NCI-H1092 (cell line): ENCODE results near the gene USH1C.
A peak's percentile ranks its signal among the peaks of the same experiment; 100 is the strongest.

Source experiments
- DNase-seq: peaks from one replicate; lab custom pipeline; 2025; lab: John Stamatoyannopoulos, UW

The USH1C gene

GRCh38 chr11:17547051-17547577, 2.9 kb upstream of the USH1C start, which contains the start of gene OTOG:
Gene OTOG, plus strand, starts transcription at chr11:17547259. Its CDS starts 114 bp downstream, at chr11:17547373.
- peak; percentile 72 for DNase-seq

- no peak for DNase-seq
Observed at GRCh38 chr11:17546240-17546639, 2.0 kb upstream of the USH1C start.

GRCh38 chr11:17543574-17544180, 539 bp downstream of the USH1C start:
- no peak for DNase-seq

- no peak for DNase-seq
Observed at GRCh38 chr11:17543041-17543440, 1.2 kb downstream of the USH1C start.

- DNase-seq: no peak
Observed at GRCh38 chr11:17542249-17542648, 2.0 kb downstream of the USH1C start.

GRCh38 chr11:17541330-17541885, 2.8 kb downstream of the USH1C start:
- no peak for DNase-seq

GRCh38 chr11:17540807-17541206, 3.4 kb downstream of the USH1C start:
- no peak for DNase-seq

GRCh38 chr11:17538731-17539130, 5.5 kb downstream of the USH1C start:
- DNase-seq: peak; percentile 5

- no peak for DNase-seq
Observed at GRCh38 chr11:17538054-17538453, 6.2 kb downstream of the USH1C start.

- no peak for DNase-seq
Observed at GRCh38 chr11:17537261-17537660, 7.0 kb downstream of the USH1C start.

- DNase-seq: no peak
Observed at GRCh38 chr11:17535488-17535887, 8.7 kb downstream of the USH1C start.

GRCh38 chr11:17533778-17534415, 10.3 kb downstream of the USH1C start:
- no peak for DNase-seq

- DNase-seq: no peak
Observed at GRCh38 chr11:17533341-17533740, 10.9 kb downstream of the USH1C start.

- no peak for DNase-seq
Observed at GRCh38 chr11:17532784-17533183, 11.4 kb downstream of the USH1C start.

GRCh38 chr11:17531636-17532113, 12.5 kb downstream of the USH1C start:
- no peak for DNase-seq

- DNase-seq: peak; percentile 80
Observed at GRCh38 chr11:17531071-17531600, 13.1 kb downstream of the USH1C start.

- peak; percentile 73 for DNase-seq
Observed at GRCh38 chr11:17529844-17530185, 14.4 kb downstream of the USH1C start.

- peak; percentile 86 for DNase-seq
Observed at GRCh38 chr11:17528906-17529843, 15.0 kb downstream of the USH1C start.

- DNase-seq: peak; percentile 64
Observed at GRCh38 chr11:17528181-17528691, 16.0 kb downstream of the USH1C start.

- DNase-seq: no peak
Observed at GRCh38 chr11:17527628-17527995, 16.6 kb downstream of the USH1C start.

- DNase-seq: no peak
Observed at GRCh38 chr11:17526931-17527627, 17.1 kb downstream of the USH1C start.
